ENCODE data around the gene CIRBP. TPM values are rescaled to one million over a fixed set of nuclear protein-coding genes. Genes with fewer than 3 reads are reported as not detected.

CIRBP gene
- total RNA-seq, 5 donors from 2014 or later (not counting 1 experiment from before 2014, with no cell fraction given): 477 to 682 (median 657) TPM

DNA sequence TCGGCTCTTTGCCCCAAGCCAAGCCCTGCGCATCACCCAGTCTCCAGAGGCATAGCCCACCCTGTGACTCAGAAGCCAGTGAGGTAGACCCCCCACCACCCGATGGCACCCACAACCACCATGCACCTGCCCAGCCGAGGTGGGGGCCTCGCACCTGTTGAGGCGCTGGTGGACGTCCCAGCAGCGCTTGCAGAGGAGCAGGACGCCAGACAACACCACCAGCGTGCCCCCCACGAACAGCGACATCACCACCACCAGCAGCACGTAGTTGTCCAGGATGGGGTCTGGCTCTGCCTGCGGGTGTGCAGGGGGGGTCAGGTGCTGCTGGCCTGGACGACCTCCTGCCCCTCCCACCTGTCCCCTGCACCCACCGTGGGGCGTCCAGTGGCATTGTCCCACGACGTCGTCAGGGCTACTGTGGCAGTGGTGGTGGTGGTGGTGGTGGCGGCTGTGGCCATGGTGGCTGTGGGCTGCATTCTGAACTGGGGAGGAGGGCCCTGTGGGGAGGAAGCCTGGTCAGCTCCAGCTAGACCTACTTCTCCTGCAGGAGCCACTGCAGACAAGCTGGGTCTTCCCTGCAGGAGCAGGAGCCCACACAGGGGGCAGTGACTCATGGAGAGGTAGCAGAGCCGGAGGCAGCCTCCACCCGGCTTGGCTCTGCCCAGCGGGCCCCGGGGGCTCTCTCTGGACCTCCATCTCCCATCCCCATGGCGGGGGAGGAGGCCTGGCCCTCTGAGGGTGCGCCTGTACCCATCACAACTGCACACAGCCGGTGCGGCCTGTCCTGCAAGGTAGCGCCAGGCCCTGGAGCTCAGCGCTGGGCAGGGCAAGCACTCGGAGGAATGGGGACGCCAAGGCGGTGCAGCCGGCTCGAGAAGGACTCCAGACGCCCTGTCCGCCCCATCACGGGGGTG is 33.2 kb upstream of the CIRBP start:
- no peak overlapping the region for H3K27ac ChIP-seq (ENCODE audit: low read length)
- H3K9me3 Mint-ChIP-seq: no peaks in the 10 kb centered on the region
- peak overlapping the region in 1 of 3 donors; percentile 39 for H3K4me3 Mint-ChIP-seq
- no peaks in the 10 kb centered on the region for H3K9me3 ChIP-seq
- DNase-seq: peak in 1 of 35 experiments; percentile 6
- ChIA-PET CTCF (interaction anchor here in 1 of 2 donors (0.5 kb wide), 1 partner anchor 130 kb away, joined by 3 read pairs; no protein-coding TSS in a partner anchor), POLR2A (no interaction called here)
- H3K36me3 ChIP-seq (ENCODE audit: control insufficient read depth in 2 of 2, extremely low read depth in 1 of 2, insufficient read depth in 1 of 2, low read length in 1 of 2): no peaks in the 10 kb centered on the region
- no peak overlapping the region for H3K4me3 ChIP-seq (ENCODE audit: control insufficient read depth in 1 of 2, extremely low read depth in 1 of 2, low read length in 1 of 2)
- no peaks in the 10 kb centered on the region for H3K36me3 Mint-ChIP-seq
- peaks cover 15 to 21% (median 18%) of the 10 kb centered on the region in 3 donors for H3K4me1 Mint-ChIP-seq
- peaks cover 2 to 34% of the 10 kb centered on the region in 2 experiments for H3K27me3 ChIP-seq (replicated peaks in 1 of 2; ENCODE audit: control insufficient read depth in 2 of 2, extremely low read depth in 1 of 2, insufficient read depth in 2 of 2, low read length in 1 of 2)
- no peak for ATAC-seq (replicated peaks in 1 of 4)
- peaks cover 5 to 36% of the 10 kb centered on the region in 2 experiments for H3K4me1 ChIP-seq (ENCODE audit: control insufficient read depth in 1 of 2, extremely low read depth in 1 of 2, insufficient read depth in 2 of 2, low read length in 2 of 2)
- 83% methylated on average over 21 of the region's 39 CpGs for WGBS (ENCODE audit: insufficient coverage)
- no peak overlapping the region for H3K27ac Mint-ChIP-seq
- H3K27me3 Mint-ChIP-seq: peaks cover 5 to 8% of the 10 kb centered on the region in 2 donors

DNA sequence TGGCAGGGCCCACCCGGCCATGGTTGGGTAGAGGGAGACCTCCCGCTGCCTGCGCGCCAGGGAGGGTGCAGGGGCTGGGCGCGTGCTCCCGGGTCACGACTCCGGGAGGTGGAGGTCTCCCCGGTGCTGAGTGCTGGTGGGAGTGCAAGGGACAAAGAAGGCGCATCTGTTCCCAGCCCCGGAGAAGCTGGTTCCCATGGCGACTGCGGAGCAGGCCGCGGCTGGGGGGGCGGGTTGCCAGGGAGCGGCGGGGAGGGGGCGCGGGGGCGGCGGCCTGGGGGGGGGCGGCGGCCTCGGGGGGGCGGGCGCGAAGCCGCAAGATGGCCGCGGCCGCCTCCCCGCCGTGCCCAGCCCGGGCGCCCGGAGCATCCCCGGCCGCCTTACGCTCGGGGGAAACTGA is 32.6 kb upstream of the CIRBP start:
- no peak for ATAC-seq (replicated peaks in 1 of 4)
- no peaks in the 10 kb centered on the region for H3K9me3 ChIP-seq
- no peak overlapping the region for H3K4me3 ChIP-seq (ENCODE audit: control insufficient read depth in 1 of 2, extremely low read depth in 1 of 2, low read length in 1 of 2)
- H3K27me3 ChIP-seq (replicated peaks in 1 of 2; ENCODE audit: control insufficient read depth in 2 of 2, extremely low read depth in 1 of 2, insufficient read depth in 2 of 2, low read length in 1 of 2): peaks cover 2 to 40% of the 10 kb centered on the region in 2 experiments
- Mint-ChIP-seq H3K27me3 (peaks cover 5 to 8% of the 10 kb centered on the region in 2 donors), H3K27ac (no peak overlapping the region), H3K4me1 (peaks cover 22 to 28% (median 25%) of the 10 kb centered on the region in 3 donors), H3K9me3 (no peaks in the 10 kb centered on the region), H3K4me3 (peak overlapping the region in 1 of 3 donors; percentile 39), H3K36me3 (no peaks in the 10 kb centered on the region)
- no peaks in the 10 kb centered on the region for H3K36me3 ChIP-seq (ENCODE audit: control insufficient read depth in 2 of 2, extremely low read depth in 1 of 2, insufficient read depth in 1 of 2, low read length in 1 of 2)
- DNase-seq: peak in 1 of 35 experiments; percentile 14
- ChIA-PET CTCF (no interaction called here), POLR2A (no interaction called here)
- no peak overlapping the region for H3K27ac ChIP-seq (ENCODE audit: low read length)
- H3K4me1 ChIP-seq (ENCODE audit: control insufficient read depth in 1 of 2, extremely low read depth in 1 of 2, insufficient read depth in 2 of 2, low read length in 2 of 2): peaks cover 9 to 43% of the 10 kb centered on the region in 2 experiments
- WGBS (ENCODE audit: insufficient coverage): 2% methylated on average over 18 of the region's 42 CpGs

DNA sequence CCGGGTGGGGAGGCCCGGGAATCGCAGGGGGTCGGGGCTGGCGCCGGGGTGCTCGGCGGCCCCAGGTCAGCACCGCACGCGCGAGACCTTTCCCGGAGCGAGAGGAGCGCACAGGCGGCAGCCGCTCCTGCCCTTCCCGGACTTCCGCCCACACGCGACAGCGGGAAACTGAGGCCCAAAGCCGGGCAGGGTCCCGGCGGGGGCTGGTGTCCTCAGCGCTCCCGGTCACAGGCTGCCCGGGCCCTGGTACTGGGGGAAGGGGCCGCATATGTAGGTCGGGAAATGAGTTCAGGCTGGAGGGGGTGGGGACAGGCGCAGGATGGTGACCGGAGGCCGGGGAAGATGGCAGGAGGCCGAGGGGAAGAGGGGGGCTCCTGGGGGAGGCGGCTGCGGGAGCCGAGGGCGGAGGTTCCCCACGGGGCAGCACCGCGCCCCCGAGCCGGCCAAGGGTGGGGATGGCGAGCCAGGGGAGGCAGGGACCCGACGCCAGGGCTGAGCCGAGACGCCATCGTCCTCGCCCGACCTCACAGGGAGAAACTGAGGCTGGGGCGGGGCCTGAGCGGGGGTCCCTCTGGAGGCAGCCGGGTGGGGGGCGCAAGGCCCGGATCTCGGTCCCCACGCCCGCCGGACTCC is 32.0 kb upstream of the CIRBP start:
- H3K27me3 ChIP-seq (replicated peaks in 1 of 2; ENCODE audit: control insufficient read depth in 2 of 2, extremely low read depth in 1 of 2, insufficient read depth in 2 of 2, low read length in 1 of 2): peaks cover 2 to 40% of the 10 kb centered on the region in 2 experiments
- peak in 2 of 35 experiments; percentile 6 to 18 for DNase-seq
- H3K36me3 ChIP-seq (ENCODE audit: control insufficient read depth in 2 of 2, extremely low read depth in 1 of 2, insufficient read depth in 1 of 2, low read length in 1 of 2): no peaks in the 10 kb centered on the region
- H3K27ac Mint-ChIP-seq: no peak overlapping the region
- no peaks in the 10 kb centered on the region for H3K9me3 ChIP-seq
- peak overlapping the region in 2 of 3 donors; percentile 28 to 55 for H3K4me3 Mint-ChIP-seq
- H3K27ac ChIP-seq (ENCODE audit: low read length): no peak overlapping the region
- no peak for ATAC-seq (replicated peaks in 1 of 4)
- H3K4me1 Mint-ChIP-seq: peaks cover 24 to 30% (median 28%) of the 10 kb centered on the region in 3 donors
- no peaks in the 10 kb centered on the region for H3K9me3 Mint-ChIP-seq
- peaks cover 5 to 8% of the 10 kb centered on the region in 2 donors for H3K27me3 Mint-ChIP-seq
- ChIA-PET CTCF (no interaction called here), POLR2A (no interaction called here)
- H3K4me3 ChIP-seq (ENCODE audit: control insufficient read depth in 1 of 2, extremely low read depth in 1 of 2, low read length in 1 of 2): peak overlapping the region; percentile 19 to 47
- H3K36me3 Mint-ChIP-seq: no peaks in the 10 kb centered on the region
- peaks cover 9 to 46% of the 10 kb centered on the region in 2 experiments for H3K4me1 ChIP-seq (ENCODE audit: control insufficient read depth in 1 of 2, extremely low read depth in 1 of 2, insufficient read depth in 2 of 2, low read length in 2 of 2)
- under 1% methylated on average over 59 of the region's 60 CpGs for WGBS (ENCODE audit: insufficient coverage)

DNA sequence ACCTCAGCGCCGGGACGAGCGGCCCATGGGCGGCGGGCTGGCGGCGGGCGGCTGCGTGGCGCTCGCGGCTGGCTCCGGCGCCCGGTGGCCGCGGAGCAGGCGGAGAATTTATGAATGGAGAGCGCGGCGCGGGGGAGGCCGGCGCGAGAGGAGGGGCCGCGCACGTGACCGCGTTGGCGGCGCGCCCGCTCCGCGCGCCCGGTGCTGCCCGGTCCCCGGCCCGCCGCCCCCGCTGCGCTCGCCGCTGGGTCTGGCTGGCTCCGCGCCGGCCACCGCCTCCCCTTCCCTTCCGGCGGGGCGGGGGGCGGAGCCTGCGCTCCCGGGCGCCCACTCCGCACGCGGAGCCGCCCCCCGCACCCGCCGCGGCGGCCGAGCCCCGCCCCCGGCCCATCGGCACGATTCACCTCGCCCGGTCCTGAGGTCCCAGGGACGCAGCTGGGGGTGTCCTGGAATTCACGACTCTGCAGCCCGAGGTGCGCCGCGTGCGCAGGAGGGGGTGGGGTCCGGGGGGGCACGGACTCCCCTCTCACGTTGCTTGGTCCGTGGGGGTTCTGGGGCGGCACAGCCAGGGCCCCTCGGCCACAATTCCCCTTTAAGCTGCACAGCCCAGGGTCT is 31.3 kb upstream of the CIRBP start, which contains the start of gene CBARP:
Gene CBARP (minus strand): TSS at position 252 of the 615 bp plus-strand sequence. CDS start 1,905 bp downstream, outside the sequence.
- peaks cover 2 to 40% of the 10 kb centered on the region in 2 experiments for H3K27me3 ChIP-seq (replicated peaks in 1 of 2; ENCODE audit: control insufficient read depth in 2 of 2, extremely low read depth in 1 of 2, insufficient read depth in 2 of 2, low read length in 1 of 2)
- H3K36me3 ChIP-seq (ENCODE audit: control insufficient read depth in 2 of 2, extremely low read depth in 1 of 2, insufficient read depth in 1 of 2, low read length in 1 of 2): no peaks in the 10 kb centered on the region
- ATAC-seq (replicated peaks in 1 of 4): peak in 2 of 4 experiments; percentile 2 to 5
- Mint-ChIP-seq H3K36me3 (no peaks in the 10 kb centered on the region), H3K27me3 (peaks cover 5 to 8% of the 10 kb centered on the region in 2 donors), H3K9me3 (no peaks in the 10 kb centered on the region), H3K27ac (peak within 1 kb of the TSS in 1 of 2 donors; percentile 66), H3K4me3 (peak within 1 kb of the TSS; percentile 78 to 93 (median 80)), H3K4me1 (peaks cover 24 to 35% (median 34%) of the 10 kb centered on the region in 3 donors)
- H3K9me3 ChIP-seq: no peaks in the 10 kb centered on the region
- CTCF ChIA-PET: interaction anchor here in 1 of 2 donors (0.6 kb wide), 1 partner anchor 71 kb away, joined by 3 read pairs; no protein-coding TSS in a partner anchor
- no peak within 1 kb of the TSS for H3K27ac ChIP-seq (ENCODE audit: low read length)
- DNase-seq: peak in 4 of 35 experiments; percentile 11 to 60 (median 39)
- peaks cover 9 to 53% of the 10 kb centered on the region in 2 experiments for H3K4me1 ChIP-seq (ENCODE audit: control insufficient read depth in 1 of 2, extremely low read depth in 1 of 2, insufficient read depth in 2 of 2, low read length in 2 of 2)
- H3K4me3 ChIP-seq (ENCODE audit: control insufficient read depth in 1 of 2, extremely low read depth in 1 of 2, low read length in 1 of 2): peak within 1 kb of the TSS; percentile 19 to 47
- POLR2A ChIA-PET: interaction anchor here in 1 of 2 donors (0.7 to 1.3 kb wide), 2 partner anchors 31 to 33 kb away, joined by 3 to 7 read pairs; partner anchors contain the start of gene CIRBP
- under 1% methylated on average over 83 of the region's 87 CpGs for WGBS (ENCODE audit: insufficient coverage)

DNA sequence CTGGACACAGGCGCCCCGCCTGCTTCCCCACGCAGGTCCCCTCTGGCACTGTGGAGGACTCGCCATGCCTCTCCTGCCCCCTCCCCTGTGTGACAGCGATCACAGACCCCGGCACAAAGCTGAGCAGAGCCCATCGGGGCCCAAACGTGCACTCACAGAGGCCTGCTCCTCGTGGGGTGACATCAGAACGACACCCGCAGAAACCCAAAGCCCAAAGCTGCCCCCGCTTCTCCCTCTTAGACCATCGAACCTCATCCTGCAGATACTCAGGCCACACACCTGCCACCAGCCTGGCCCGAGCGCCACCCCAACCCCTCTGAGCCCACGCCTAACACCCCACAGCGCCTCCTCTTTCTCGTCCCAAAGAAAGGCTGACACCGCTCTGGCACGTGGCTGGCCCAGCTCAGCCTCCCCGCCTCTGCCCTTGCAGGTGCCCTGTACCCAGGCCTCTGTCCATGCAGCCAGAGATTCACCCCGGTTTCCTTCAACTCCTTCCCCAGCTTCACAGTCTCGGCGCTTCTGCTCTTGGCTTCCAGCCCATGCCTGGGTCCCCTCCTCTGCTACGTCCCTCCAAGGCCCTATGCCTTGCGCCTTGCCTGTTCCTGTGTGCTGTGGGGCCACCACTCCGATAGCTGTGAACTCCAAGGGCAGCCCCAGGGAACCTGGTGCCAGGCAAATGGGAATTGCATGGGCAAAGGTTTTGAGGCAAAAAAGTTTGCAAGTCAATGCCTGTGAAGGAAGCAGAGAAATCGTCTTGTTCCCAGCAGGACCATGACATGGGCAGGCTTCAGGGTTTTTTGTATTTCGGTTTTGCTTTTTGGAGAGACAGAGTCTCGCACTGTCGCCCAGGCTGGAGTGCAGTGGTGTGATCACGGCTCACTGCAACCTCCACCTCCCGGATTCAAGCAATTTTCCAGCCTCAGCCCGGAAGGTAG is 30.5 kb upstream of the CIRBP start:
- H3K27ac Mint-ChIP-seq: peak overlapping the region in 1 of 2 donors; percentile 66
- H3K4me1 ChIP-seq (ENCODE audit: control insufficient read depth in 1 of 2, extremely low read depth in 1 of 2, insufficient read depth in 2 of 2, low read length in 2 of 2): peaks cover 9 to 61% of the 10 kb centered on the region in 2 experiments
- H3K9me3 ChIP-seq: no peaks in the 10 kb centered on the region
- peaks cover 24 to 42% (median 42%) of the 10 kb centered on the region in 3 donors for H3K4me1 Mint-ChIP-seq
- no peak overlapping the region for H3K27ac ChIP-seq (ENCODE audit: low read length)
- no peaks in the 10 kb centered on the region for H3K9me3 Mint-ChIP-seq
- DNase-seq (peak in 3 of 35 experiments; percentile 9 to 40 (median 16)), ATAC-seq (replicated peaks in 1 of 4) (no peak)
- ChIA-PET CTCF (no interaction called here), POLR2A (interaction anchor here in 1 of 2 donors (1.3 kb wide), 1 partner anchor 30 kb away, joined by 3 read pairs; the partner anchor contains the start of gene CIRBP)
- 61% methylated on average over 30 of the region's 34 CpGs for WGBS (ENCODE audit: insufficient coverage)
- peaks cover 5 to 8% of the 10 kb centered on the region in 2 donors for H3K27me3 Mint-ChIP-seq
- H3K27me3 ChIP-seq (replicated peaks in 1 of 2; ENCODE audit: control insufficient read depth in 2 of 2, extremely low read depth in 1 of 2, insufficient read depth in 2 of 2, low read length in 1 of 2): peaks cover 2 to 40% of the 10 kb centered on the region in 2 experiments
- peaks cover 0 to under 1% of the 10 kb centered on the region in 2 donors for H3K36me3 ChIP-seq (ENCODE audit: control insufficient read depth in 2 of 2, extremely low read depth in 1 of 2, insufficient read depth in 1 of 2, low read length in 1 of 2)
- H3K36me3 Mint-ChIP-seq: no peaks in the 10 kb centered on the region
- peak overlapping the region; percentile 78 to 93 (median 80) for H3K4me3 Mint-ChIP-seq
- peak overlapping the region; percentile 15 to 47 for H3K4me3 ChIP-seq (ENCODE audit: control insufficient read depth in 1 of 2, extremely low read depth in 1 of 2, low read length in 1 of 2)

Measured in T-cell (primary cell).